Measurements from ENCODE around the gene MSI2.

MSI2 gene

GRCh38 chr17:57375040-57375769, 118.9 kb downstream of the MSI2 start:
- DNase-seq = no peak

DNA sequence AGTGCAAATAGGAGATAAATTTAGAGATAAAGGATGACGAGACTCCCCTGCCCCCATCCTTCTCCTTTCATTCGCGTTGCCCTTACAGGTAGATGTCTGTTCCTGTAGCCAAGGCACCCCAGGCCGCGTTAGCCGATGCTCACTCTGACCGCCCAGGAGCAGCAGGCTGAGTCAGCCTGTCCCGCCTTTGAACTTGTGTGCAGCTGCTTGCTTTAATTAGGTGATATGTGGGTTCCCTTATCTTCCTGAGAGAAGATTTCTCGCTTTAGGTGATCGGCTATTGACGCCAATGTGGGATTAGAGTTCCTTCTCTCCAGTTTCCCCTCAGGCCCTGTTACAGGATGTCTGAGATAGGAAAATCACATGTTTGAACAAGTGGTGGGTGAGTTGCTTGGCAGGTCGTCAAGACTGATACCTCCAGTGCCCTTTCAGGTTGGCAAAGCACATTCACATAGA, 119.5 kb downstream of the MSI2 start:
- no peak for DNase-seq

GRCh38 chr17:57377094-57377493, 120.8 kb downstream of the MSI2 start:
- DNase-seq = no peak

GRCh38 chr17:57379237-57379894, 123.0 kb downstream of the MSI2 start:
- peak; percentile 40 for DNase-seq

GRCh38 chr17:57379895-57380434, 123.6 kb downstream of the MSI2 start:
- no peak for DNase-seq

DNA sequence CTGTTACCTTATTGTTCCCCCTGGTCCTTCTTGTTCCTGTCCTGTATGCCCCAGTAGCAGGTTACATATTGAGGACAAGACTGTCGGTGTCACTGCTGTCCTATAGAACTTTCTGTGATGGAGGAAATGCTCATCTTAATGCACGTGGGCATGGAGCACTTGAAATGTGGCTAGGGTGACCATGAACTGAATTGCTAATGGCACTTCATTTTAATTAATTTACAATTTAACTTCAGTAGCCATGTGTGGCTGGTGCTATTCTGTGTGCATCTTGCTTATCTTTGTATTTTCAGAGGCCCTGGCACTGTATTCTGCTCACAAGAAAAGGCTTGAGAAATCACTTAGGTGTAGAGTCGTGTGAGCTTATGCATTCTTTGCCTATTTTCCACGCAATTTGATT, 125.2 kb downstream of the MSI2 start:
- DNase-seq = no peak

DNA sequence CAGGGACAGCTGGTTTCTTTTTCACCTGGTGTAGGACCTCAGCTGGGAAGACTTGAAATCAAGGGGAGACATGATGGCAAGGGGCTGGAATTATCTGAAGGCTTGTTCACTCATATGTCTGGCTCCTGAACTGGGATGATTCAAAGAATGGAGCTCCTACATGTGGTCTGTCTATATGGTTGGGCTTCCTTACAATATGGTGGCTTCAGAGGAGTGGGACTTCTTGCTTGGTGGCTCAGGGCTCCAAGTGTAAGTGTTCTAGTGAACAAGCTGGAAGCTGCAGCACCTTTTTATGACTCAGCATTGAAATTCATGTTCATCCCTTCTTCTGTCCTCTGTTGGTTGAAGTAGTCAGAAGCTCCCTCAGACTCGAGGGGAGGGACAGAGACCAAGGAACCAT, 127.9 kb downstream of the MSI2 start:
- DNase-seq = no peak

DNA sequence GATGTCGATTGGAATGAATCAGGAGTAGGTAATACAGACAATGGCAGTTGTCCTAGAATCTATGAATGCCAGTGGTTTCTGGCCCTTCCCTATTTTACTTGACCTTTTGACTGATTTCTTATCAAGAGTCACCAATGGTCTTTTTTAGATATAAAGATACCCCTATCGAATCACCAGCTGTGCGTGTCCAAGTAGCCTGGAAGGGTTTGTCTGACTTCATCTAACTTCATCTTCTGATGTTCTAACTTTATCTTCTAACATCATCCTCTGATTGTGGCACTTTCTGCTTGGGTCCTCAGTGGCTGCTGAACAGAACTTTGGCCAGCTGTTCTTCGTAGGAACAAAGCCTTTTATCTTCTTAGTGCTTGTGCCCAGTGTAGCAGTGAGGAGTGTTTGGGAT, 129.7 kb downstream of the MSI2 start:
- no peak for DNase-seq

- no peak for DNase-seq
Measured at GRCh38 chr17:57387575-57387974, 131.3 kb downstream of the MSI2 start.

DNA sequence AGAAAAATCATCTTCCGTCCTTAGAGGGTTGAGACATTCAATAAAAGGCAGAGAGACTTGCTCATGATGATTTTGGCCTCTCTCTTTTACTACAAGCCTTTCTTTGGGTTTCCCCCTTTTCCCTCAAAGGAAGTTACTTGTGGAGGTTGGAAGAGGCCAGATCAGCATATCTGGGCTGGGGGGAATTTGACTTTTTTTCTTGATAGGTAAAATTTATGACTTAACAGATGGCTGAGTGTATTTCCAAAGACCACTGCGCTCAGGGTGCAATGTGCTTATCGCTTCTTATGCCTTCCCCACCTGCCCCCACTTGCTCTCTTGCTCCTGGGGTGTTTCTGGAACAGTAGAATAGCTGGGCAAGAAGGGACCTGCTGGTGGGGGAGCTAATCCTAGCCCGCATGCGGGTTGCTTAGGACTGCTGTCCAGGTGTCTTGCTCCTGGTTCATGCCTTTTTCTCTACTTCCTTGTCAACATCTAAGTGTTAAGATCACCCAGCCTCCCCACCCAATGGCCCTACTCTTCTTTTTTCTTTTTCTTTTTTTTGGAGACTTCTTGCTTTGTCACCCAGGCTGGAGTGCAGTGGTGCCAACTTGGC, 131.9 kb downstream of the MSI2 start:
- no peak for DNase-seq

GRCh38 chr17:57389473-57389872, 133.2 kb downstream of the MSI2 start:
- DNase-seq = no peak

GRCh38 chr17:57391076-57391825, 134.9 kb downstream of the MSI2 start:
- no peak for DNase-seq

- DNase-seq = no peak
Measured at GRCh38 chr17:57391857-57392471, 135.6 kb downstream of the MSI2 start.

- no peak for DNase-seq
Measured at GRCh38 chr17:57393368-57393767, 137.0 kb downstream of the MSI2 start.

- DNase-seq = no peak
Measured at GRCh38 chr17:57394375-57394774, 138.1 kb downstream of the MSI2 start.

- DNase-seq = no peak
Measured at GRCh38 chr17:57395721-57396321, 139.5 kb downstream of the MSI2 start.

DNA sequence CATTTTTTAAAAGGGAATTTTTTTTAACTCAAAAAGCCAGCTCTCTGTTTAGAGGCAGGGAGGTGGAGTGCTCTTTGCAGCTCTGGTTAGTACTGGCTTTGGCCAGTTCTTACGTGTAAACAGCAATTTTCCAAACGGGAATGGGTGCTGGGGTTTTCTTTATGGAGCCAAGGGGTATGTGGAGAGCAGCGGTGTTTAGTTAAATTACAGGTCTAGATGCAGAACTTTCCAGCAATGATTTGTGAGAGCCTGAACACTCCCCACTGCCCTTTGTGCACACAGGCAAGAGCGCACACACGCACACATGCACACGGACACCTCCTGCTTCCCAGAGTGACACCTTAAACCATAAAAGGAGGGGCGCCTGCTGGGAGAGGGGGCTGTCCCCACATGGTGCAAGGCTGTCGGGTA, 140.2 kb downstream of the MSI2 start:
- no peak for DNase-seq

DNA sequence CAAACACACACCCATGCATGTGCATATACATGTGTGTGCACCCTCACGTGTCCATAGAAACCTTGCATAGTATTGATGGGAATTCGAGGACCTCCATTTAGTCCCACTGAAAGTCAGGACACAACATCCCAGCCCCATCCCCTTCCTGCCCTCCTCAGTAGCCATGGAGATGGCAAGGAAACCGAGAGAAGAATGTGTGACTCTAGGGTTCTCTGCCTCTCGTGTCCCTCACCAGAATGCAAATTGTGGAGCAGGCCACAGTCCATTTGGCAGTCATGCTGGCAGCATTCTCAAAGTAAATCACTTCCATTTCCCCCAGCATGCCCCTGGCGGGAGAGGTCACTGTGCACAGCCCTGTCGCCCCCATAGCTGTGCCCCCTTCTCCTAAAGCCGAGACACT, 141.1 kb downstream of the MSI2 start:
- DNase-seq = no peak

- DNase-seq = no peak
Measured at GRCh38 chr17:57399690-57400089, 143.4 kb downstream of the MSI2 start.

- no peak for DNase-seq
Measured at GRCh38 chr17:57400648-57401047, 144.3 kb downstream of the MSI2 start.

DNA sequence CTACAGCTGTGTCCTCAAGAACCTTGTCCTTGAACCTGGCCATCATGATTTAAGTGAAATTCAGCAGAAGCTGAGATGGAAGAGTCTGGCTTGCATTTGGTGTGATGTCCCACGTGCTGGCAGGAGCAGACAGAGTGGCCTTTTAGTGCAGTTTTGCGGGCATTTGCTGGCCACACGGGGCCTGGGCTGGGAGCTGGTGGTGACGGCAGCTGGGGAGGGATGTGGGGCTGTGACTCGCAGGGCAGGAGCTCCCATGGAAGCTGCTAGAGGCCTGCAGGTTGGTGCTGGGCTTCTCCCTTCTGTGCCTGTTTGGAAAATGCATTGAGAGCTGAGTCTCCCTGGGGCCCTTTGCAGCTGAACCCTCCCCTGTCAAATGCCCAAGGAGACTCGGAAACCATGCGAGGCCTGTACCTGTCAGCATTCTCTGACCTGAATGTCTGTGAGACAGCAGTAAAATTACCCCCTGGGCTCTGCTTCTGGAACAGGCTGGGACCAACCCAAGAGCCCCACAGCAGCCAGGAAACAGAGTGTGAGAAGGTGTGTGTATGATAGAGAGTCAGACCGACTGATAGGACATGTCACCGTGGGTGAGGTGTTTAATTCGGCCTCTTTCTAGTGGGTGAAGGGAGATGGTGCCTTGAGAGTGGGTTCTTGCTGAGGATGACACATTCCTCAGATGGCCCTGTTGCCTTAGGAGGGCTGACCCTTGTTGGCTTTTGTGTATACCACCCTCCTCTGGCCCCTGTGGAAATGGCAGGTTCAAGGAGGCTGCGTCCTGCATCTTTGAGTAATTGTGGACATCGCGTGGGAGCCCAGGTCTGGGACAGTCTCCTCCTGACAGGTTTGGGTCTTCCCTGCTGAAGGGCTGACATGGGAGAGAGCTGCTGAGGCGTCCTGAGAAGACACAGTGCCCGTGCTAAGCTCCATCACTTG, 145.5 kb downstream of the MSI2 start:
- DNase-seq = no peak
